ENCODE measurements around the gene ORC2. TPM values are rescaled to one million over a fixed set of nuclear protein-coding genes. Genes with fewer than 3 reads are reported as not detected.

The ORC2 gene
- total RNA-seq, 1 experiment from 2014 or later, result 49.6 TPM

DNA sequence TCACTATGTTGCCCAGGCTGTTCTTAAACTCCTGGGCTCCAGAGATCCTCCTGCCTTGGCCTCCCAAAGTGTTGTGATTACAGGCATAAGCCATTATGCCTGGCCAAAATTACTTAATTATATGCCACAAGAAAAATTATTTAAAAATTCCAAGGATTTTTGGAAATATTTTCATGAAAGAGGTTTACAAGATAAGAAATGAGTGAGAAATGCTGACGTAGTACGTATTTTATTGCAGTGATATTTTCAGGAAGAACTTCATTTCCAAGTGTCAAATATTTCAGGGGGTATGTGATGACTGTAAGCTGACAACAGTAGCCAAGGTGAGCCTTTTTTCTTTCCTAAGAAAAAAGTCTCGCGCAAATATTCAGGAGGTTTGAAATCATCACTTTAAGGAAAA, 53.5 kb downstream of the ORC2 start:
- peaks cover 54% of the 10 kb centered on the region for H3K36me3 Mint-ChIP-seq (ENCODE audit: insufficient read depth, unreplicated experiment)
- no peaks in the 10 kb centered on the region for H3K4me1 Mint-ChIP-seq (ENCODE audit: low read depth, unreplicated experiment)
- no peaks in the 10 kb centered on the region for H3K27me3 Mint-ChIP-seq (ENCODE audit: unreplicated experiment)
- no peak for DNase-seq
- no peak overlapping the region for H3K27ac Mint-ChIP-seq (ENCODE audit: unreplicated experiment)
- TF ChIP-seq, protein P1, sequence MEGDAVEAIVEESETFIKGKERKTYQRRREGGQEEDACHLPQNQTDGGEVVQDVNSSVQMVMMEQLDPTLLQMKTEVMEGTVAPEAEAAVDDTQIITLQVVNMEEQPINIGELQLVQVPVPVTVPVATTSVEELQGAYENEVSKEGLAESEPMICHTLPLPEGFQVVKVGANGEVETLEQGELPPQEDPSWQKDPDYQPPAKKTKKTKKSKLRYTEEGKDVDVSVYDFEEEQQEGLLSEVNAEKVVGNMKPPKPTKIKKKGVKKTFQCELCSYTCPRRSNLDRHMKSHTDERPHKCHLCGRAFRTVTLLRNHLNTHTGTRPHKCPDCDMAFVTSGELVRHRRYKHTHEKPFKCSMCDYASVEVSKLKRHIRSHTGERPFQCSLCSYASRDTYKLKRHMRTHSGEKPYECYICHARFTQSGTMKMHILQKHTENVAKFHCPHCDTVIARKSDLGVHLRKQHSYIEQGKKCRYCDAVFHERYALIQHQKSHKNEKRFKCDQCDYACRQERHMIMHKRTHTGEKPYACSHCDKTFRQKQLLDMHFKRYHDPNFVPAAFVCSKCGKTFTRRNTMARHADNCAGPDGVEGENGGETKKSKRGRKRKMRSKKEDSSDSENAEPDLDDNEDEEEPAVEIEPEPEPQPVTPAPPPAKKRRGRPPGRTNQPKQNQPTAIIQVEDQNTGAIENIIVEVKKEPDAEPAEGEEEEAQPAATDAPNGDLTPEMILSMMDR (IDR thresholded peaks at IDR 0.05; ENCODE audit: unreplicated experiment), result no peak
- H3K9me3 Mint-ChIP-seq (ENCODE audit: low read depth, unreplicated experiment), result no peaks in the 10 kb centered on the region
- no TSS peak for BruUV-seq (replicated peaks)
- CTCF ChIA-PET, result interaction anchor here (0.9 kb wide), 1 partner anchor 159 kb away, joined by 8 read pairs; no protein-coding TSS in a partner anchor
- no peak overlapping the region for H3K4me3 Mint-ChIP-seq (ENCODE audit: low read depth, unreplicated experiment)
- intact Hi-C loops (cut with micrococcal nuclease; ENCODE audit: unreplicated experiment), result no loop called here

DNA sequence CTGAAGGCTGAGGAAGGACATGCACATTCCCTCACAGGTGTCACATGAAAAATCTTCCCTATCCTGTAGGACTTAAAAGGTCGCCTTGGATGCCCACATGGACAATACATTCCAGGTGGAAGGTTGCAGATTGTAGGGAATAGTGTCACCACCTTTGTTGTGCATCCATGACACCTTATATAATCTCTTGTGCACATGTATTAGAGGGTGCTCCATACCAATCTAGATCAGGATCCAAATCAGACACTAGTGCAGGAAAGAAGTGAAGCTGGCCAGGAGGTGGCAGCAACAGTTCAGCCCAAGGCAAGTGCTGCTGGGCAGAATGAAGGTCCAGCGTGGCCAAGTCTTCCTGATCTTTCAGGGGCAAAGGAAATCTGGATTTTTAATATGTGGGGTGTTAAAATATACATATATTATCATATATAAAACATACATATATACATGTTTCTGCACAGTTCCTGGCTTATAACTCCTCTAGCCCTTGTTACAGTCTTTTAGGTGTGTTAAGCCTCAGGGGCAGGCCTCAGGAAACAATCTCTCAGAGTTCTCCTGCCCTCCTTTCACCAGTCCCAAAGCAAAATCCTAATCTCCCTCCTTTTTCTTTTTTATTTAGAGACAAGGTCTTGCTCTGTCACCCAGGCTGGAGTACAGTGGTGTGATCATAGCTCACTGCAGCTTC, 57.7 kb downstream of the ORC2 start:
- CTCF ChIA-PET, result interaction anchor here (0.5 to 3.3 kb wide), 11 partner anchors 72 to 327 kb away, joined by 3 to 27 read pairs (median 3); partner anchors contain the start of genes CASP10 and CFLAR
- Mint-ChIP-seq H3K27me3 (ENCODE audit: unreplicated experiment) (no peaks in the 10 kb centered on the region), H3K36me3 (ENCODE audit: insufficient read depth, unreplicated experiment) (peaks cover 60% of the 10 kb centered on the region), H3K9me3 (ENCODE audit: low read depth, unreplicated experiment) (no peaks in the 10 kb centered on the region), H3K4me3 (ENCODE audit: low read depth, unreplicated experiment) (no peak overlapping the region), H3K27ac (ENCODE audit: unreplicated experiment) (no peak overlapping the region), H3K4me1 (ENCODE audit: low read depth, unreplicated experiment) (peaks cover 8% of the 10 kb centered on the region)
- TF ChIP-seq, protein P1 (IDR thresholded peaks at IDR 0.05; ENCODE audit: unreplicated experiment), result peak; percentile 66
- BruUV-seq (replicated peaks), result no TSS peak
- DNase-seq, result peak; percentile 79
- intact Hi-C loops (cut with micrococcal nuclease; ENCODE audit: unreplicated experiment), result loop anchor here (1.0 kb wide), 2 partner anchors 164 to 272 kb away; no protein-coding TSS in a partner anchor

DNA sequence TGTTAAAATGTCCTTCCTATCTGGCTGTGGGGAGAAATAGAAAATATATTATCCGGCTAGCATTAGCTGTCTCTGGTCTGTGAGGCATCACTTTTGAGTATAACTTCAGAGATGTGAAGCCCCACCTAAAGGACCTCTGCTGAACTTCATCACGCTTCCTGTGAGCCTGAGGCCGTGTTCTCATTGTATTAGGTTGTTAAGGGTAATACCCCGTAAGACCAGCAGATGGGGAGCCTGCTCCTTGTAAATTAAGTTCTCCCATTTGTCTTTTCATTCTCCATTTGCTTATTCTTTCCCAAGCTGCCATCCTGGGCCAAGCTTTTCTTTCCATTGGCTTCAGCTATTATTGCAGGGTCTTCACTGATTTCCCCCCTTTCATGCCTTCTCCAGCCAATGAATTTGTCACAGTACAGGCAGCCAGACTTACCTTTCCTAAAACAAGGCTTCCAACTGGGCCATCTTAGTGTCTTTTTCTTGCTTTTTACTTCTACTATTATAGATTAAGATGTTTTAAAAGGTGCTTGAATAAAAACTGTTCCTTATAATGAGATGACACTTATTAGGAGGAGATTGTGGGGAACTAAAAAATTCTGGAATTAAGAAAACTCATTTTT, 61.9 kb downstream of the ORC2 start:
- H3K4me3 Mint-ChIP-seq (ENCODE audit: low read depth, unreplicated experiment), result no peak overlapping the region
- no peaks in the 10 kb centered on the region for H3K9me3 Mint-ChIP-seq (ENCODE audit: low read depth, unreplicated experiment)
- BruUV-seq (replicated peaks), result no TSS peak
- H3K27ac Mint-ChIP-seq (ENCODE audit: unreplicated experiment), result no peak overlapping the region
- TF ChIP-seq, protein P1 (IDR thresholded peaks at IDR 0.05; ENCODE audit: unreplicated experiment), result peak; percentile 85
- CTCF ChIA-PET, result interaction anchor here (0.5 to 1.7 kb wide), 9 partner anchors 9 to 332 kb away, joined by 3 to 8 read pairs (median 5); partner anchors contain the start of genes NIF3L1 and PPIL3
- peaks cover 8% of the 10 kb centered on the region for H3K4me1 Mint-ChIP-seq (ENCODE audit: low read depth, unreplicated experiment)
- DNase-seq, result peak; percentile 75
- intact Hi-C loops (cut with micrococcal nuclease; ENCODE audit: unreplicated experiment), result loop anchor here (1.0 to 5.0 kb wide), 3 partner anchors 168 to 331 kb away; no protein-coding TSS in a partner anchor
- no peaks in the 10 kb centered on the region for H3K27me3 Mint-ChIP-seq (ENCODE audit: unreplicated experiment)
- H3K36me3 Mint-ChIP-seq (ENCODE audit: insufficient read depth, unreplicated experiment), result peaks cover 55% of the 10 kb centered on the region

DNA sequence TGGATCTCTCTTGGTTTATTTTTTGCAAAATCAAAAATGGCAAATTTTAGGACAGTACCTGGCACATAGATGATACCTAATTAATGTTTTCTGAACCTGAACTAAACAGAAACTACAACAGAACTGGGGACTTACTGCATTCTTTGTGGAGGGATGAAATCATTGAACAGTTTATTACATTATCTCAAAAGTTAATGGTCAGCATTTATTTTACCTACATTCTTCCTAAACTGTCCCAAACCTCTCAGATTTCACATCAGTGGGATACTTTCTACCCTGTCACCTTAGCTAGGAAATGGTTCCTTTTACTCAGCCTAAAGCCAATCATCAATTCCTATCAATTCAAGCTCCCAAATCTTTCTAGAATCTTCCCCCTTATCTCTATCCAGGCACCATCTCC, 64.0 kb downstream of the ORC2 start:
- TF ChIP-seq, protein P1 (IDR thresholded peaks at IDR 0.05; ENCODE audit: unreplicated experiment), result no peak
- Mint-ChIP-seq H3K27ac (ENCODE audit: unreplicated experiment) (no peak overlapping the region), H3K4me1 (ENCODE audit: low read depth, unreplicated experiment) (peaks cover 8% of the 10 kb centered on the region), H3K9me3 (ENCODE audit: low read depth, unreplicated experiment) (no peaks in the 10 kb centered on the region), H3K27me3 (ENCODE audit: unreplicated experiment) (no peaks in the 10 kb centered on the region), H3K36me3 (ENCODE audit: insufficient read depth, unreplicated experiment) (peaks cover 52% of the 10 kb centered on the region), H3K4me3 (ENCODE audit: low read depth, unreplicated experiment) (no peak overlapping the region)
- no peak for DNase-seq
- CTCF ChIA-PET, result no interaction called here
- BruUV-seq (replicated peaks), result no TSS peak
- intact Hi-C loops (cut with micrococcal nuclease; ENCODE audit: unreplicated experiment), result no loop called here

All from Calu3 (cell line).